ENCODE measurements around the gene DNAH11.
A peak's percentile ranks its signal among the peaks of the same experiment; 100 is the strongest.

GRCh38 chr7:21945454-21946221, 402.8 kb downstream of the DNAH11 start, which contains the start of gene CDCA7L:
- TF ChIP-seq CTCF (IDR thresholded peaks at IDR 0.05) (no peak), POLR2A (IDR thresholded peaks at IDR 0.05) (peak; percentile 73)
